Measurements from ENCODE around the gene C2orf15. TPM values are rescaled to one million over a fixed set of nuclear protein-coding genes. Genes with fewer than 3 reads are reported as not detected.
A peak's percentile ranks its signal among the peaks of the same experiment; 100 is the strongest.

Gene C2orf15
- total and polyA plus RNA-seq, 9 of the 15 experiments (the other 6 are each of a cell fraction or from before 2014, with no cell fraction given): 0.04 to 0.27 (median 0.15) TPM; not detected in 1

GRCh38 chr2:99200076-99200800 lies 58.7 kb downstream of the C2orf15 start:
- no peaks in the 10 kb centered on the region for H3K27me3 ChIP-seq (ENCODE audit: control insufficient read depth in 2 of 2, insufficient read depth in 2 of 2, low read length in 2 of 2)
- no peak overlapping the region for H3K27ac ChIP-seq (ENCODE audit: extremely low read depth, low read depth, low read length)
- intact Hi-C loops (cut with micrococcal nuclease): no loop called here
- TF ChIP-seq ETS2 (tag; IDR thresholded peaks at IDR 0.05; ENCODE audit: borderline replicate concordance, poor library complexity, severe bottlenecking) (no peak), ZNF121 (CRISPR knock-in tag; conservative IDR thresholded peaks at IDR 0.05) (peak; percentile 56; the same call in 1 of the 2 replicates), RUNX1 (IDR thresholded peaks at IDR 0.05; ENCODE audit: low read depth) (no peak), THAP7 (CRISPR knock-in tag; IDR thresholded peaks at IDR 0.05) (no peak)
- no peak overlapping the region for H3K4me2 ChIP-seq (ENCODE audit: insufficient read depth, low read length)
- POLR2A ChIA-PET: interaction anchor here (0.6 to 1.2 kb wide), 2 partner anchors 15 to 214 kb away, joined by 3 to 4 read pairs; no protein-coding TSS in a partner anchor
- H3K4me1 ChIP-seq (replicated peaks in 1 of 2; ENCODE audit: control insufficient read depth in 2 of 2, insufficient read depth in 2 of 2, low read length in 2 of 2): no peaks in the 10 kb centered on the region
- no peak overlapping the region for H3K9ac ChIP-seq (ENCODE audit: insufficient read depth in 1 of 2, low read depth in 2 of 2, low read length in 2 of 2)
- H3K79me2 ChIP-seq (ENCODE audit: control insufficient read depth, insufficient read depth, low read length): no peaks in the 10 kb centered on the region
- no peak overlapping the region for H2AFZ ChIP-seq (ENCODE audit: low read depth, low read length)
- DNase-seq (ENCODE audit: extremely low read depth in 1 of 4, low spot score in 3 of 4) (no peak), ATAC-seq (peak; percentile 32; the same call in 1 of the 3 replicates), FAIRE-seq (no peak)
- in situ Hi-C loops (cut with MboI): no loop called here
- no TSS peak for BruUV-seq (replicated peaks)
- no peak overlapping the region for H3K4me3 ChIP-seq
- no peaks in the 10 kb centered on the region for H4K20me1 ChIP-seq (replicated peaks; ENCODE audit: control insufficient read depth, insufficient read depth, low read length)
- H3K36me3 ChIP-seq (ENCODE audit: control insufficient read depth, insufficient read depth, low read length): peaks cover 38% of the 10 kb centered on the region; the same call in 2 of the 3 replicates
- no peaks in the 10 kb centered on the region for H3K9me1 ChIP-seq (ENCODE audit: control insufficient read depth, insufficient read depth, low read length)
- no peaks in the 10 kb centered on the region for H3K9me3 ChIP-seq (replicated peaks; ENCODE audit: control insufficient read depth, insufficient read depth, low read depth, low read length)
- 81% methylated on average over 7 of the region's 7 CpGs for WGBS (ENCODE audit: insufficient coverage, low coverage, missing lambda C conversion rate)
- CTCF ChIA-PET (ENCODE audit: low intra/inter-chr PET ratio): no interaction called here

Small RNA genes within 50 kb of the gene (small RNA-seq; reads per million reads assigned to genes)
- gene AC092587.1: not detected

Other genes starting within 250 kb of the C2orf15 start
Only the 7 nearest of the 9 such genes appear.
- 2.7 and 6.1 TPM in 2 replicates for gene TSGA10, start 13.2 kb downstream of the C2orf15 start, total RNA-seq (2014; rRNA removed)
- 2.9 and 3.5 TPM in 2 replicates for gene TSGA10, start 13.2 kb downstream of the C2orf15 start, total RNA-seq (2014; rRNA removed; fragmentation: Illumina TruSeq; extraction: Trizol)
- gene TSGA10, start 13.2 kb downstream of the C2orf15 start, total RNA-seq (2015; rRNA removed; fragmentation: Illumina TruSeq; extraction: Trizol): 5.2 and 5.8 TPM in 2 replicates
- gene TSGA10, start 13.2 kb downstream of the C2orf15 start, total RNA-seq (2021): 2.8 TPM in 2 replicates
- 2.7 and 3.2 TPM in 2 replicates for gene TSGA10, start 13.2 kb downstream of the C2orf15 start, polyA plus RNA-seq (2011; rRNA removed)
- 1.9 and 3.5 TPM in 2 replicates for gene TSGA10, start 13.2 kb downstream of the C2orf15 start, polyA plus RNA-seq (2014; fragmentation: Illumina TruSeq; extraction: Trizol)
- 1 to 10 TPM; 2.1 to 3.5 TPM for gene TSGA10, start 13.2 kb downstream of the C2orf15 start, polyA plus RNA-seq (2014; fragmentation: Nextera tagmentation; extraction: Ambion mirVana)
- 5.8 and 11.3 TPM in 2 replicates for gene TSGA10, start 13.2 kb downstream of the C2orf15 start, polyA plus RNA-seq (2014; rRNA removed)
- gene LIPT1, start 13.3 kb downstream of the C2orf15 start, total RNA-seq (2014; rRNA removed): 6.7 and 10.4 TPM in 2 replicates
- gene LIPT1, start 13.3 kb downstream of the C2orf15 start, total RNA-seq (2014; rRNA removed; fragmentation: Illumina TruSeq; extraction: Trizol): 9.7 and 11.6 TPM in 2 replicates
- gene LIPT1, start 13.3 kb downstream of the C2orf15 start, total RNA-seq (2015; rRNA removed; fragmentation: Illumina TruSeq; extraction: Trizol): 9.2 and 9.5 TPM in 2 replicates
- gene LIPT1, start 13.3 kb downstream of the C2orf15 start, total RNA-seq (2021): 6.4 and 8.6 TPM in 2 replicates
- gene LIPT1, start 13.3 kb downstream of the C2orf15 start, polyA plus RNA-seq (2011; rRNA removed): 13.3 and 17.6 TPM in 2 replicates
- gene LIPT1, start 13.3 kb downstream of the C2orf15 start, polyA plus RNA-seq (2014; fragmentation: Illumina TruSeq; extraction: Trizol): 11.7 and 11.9 TPM in 2 replicates
- 10 to 100 TPM; 16.3 to 18.3 TPM for gene LIPT1, start 13.3 kb downstream of the C2orf15 start, polyA plus RNA-seq (2014; fragmentation: Nextera tagmentation; extraction: Ambion mirVana)
- gene LIPT1, start 13.3 kb downstream of the C2orf15 start, polyA plus RNA-seq (2014; rRNA removed): 10.5 and 12.1 TPM in 2 replicates
- gene MITD1, start 39.4 kb downstream of the C2orf15 start, total RNA-seq (2014; rRNA removed): 23.7 and 25.5 TPM in 2 replicates
- 42.8 and 46.2 TPM in 2 replicates for gene MITD1, start 39.4 kb downstream of the C2orf15 start, total RNA-seq (2014; rRNA removed; fragmentation: Illumina TruSeq; extraction: Trizol)
- gene MITD1, start 39.4 kb downstream of the C2orf15 start, total RNA-seq (2015; rRNA removed; fragmentation: Illumina TruSeq; extraction: Trizol): 47.1 and 50.9 TPM in 2 replicates
- 19.6 and 20.5 TPM in 2 replicates for gene MITD1, start 39.4 kb downstream of the C2orf15 start, total RNA-seq (2021)
- gene MITD1, start 39.4 kb downstream of the C2orf15 start, polyA plus RNA-seq (2011; rRNA removed): 22.9 and 30.7 TPM in 2 replicates
- gene MITD1, start 39.4 kb downstream of the C2orf15 start, polyA plus RNA-seq (2014; fragmentation: Illumina TruSeq; extraction: Trizol): 36.6 and 43.2 TPM in 2 replicates
- 10 to 100 TPM; 62.3 to 71.8 TPM for gene MITD1, start 39.4 kb downstream of the C2orf15 start, polyA plus RNA-seq (2014; fragmentation: Nextera tagmentation; extraction: Ambion mirVana)
- gene MITD1, start 39.4 kb downstream of the C2orf15 start, polyA plus RNA-seq (2014; rRNA removed): 42.4 and 48.7 TPM in 2 replicates
- gene MRPL30, start 39.5 kb downstream of the C2orf15 start, total RNA-seq (2014; rRNA removed): 66.6 and 73.2 TPM in 2 replicates
- gene MRPL30, start 39.5 kb downstream of the C2orf15 start, total RNA-seq (2014; rRNA removed; fragmentation: Illumina TruSeq; extraction: Trizol): 97.0 and 106 TPM in 2 replicates
- gene MRPL30, start 39.5 kb downstream of the C2orf15 start, total RNA-seq (2015; rRNA removed; fragmentation: Illumina TruSeq; extraction: Trizol): 88.8 and 100 TPM in 2 replicates
- gene MRPL30, start 39.5 kb downstream of the C2orf15 start, total RNA-seq (2021): 64.0 and 69.7 TPM in 2 replicates
- 71.8 and 87.0 TPM in 2 replicates for gene MRPL30, start 39.5 kb downstream of the C2orf15 start, polyA plus RNA-seq (2011; rRNA removed)
- 108 and 123 TPM in 2 replicates for gene MRPL30, start 39.5 kb downstream of the C2orf15 start, polyA plus RNA-seq (2014; fragmentation: Illumina TruSeq; extraction: Trizol)
- gene MRPL30, start 39.5 kb downstream of the C2orf15 start, polyA plus RNA-seq (2014; fragmentation: Nextera tagmentation; extraction: Ambion mirVana): 100 to 1,000 TPM in 1 of 2 experiments, 10 to 100 TPM in 1; 63.3 to 130 TPM
- gene MRPL30, start 39.5 kb downstream of the C2orf15 start, polyA plus RNA-seq (2014; rRNA removed): 70.8 and 74.9 TPM in 2 replicates
- gene LYG2, start 114.0 kb downstream of the C2orf15 start, total RNA-seq (2014; rRNA removed): not detected in 2 replicates
- gene LYG2, start 114.0 kb downstream of the C2orf15 start, total RNA-seq (2014; rRNA removed; fragmentation: Illumina TruSeq; extraction: Trizol): not detected in 2 replicates
- 0.34 TPM in 1 of 2 replicates, not detected in the other for gene LYG2, start 114.0 kb downstream of the C2orf15 start, total RNA-seq (2015; rRNA removed; fragmentation: Illumina TruSeq; extraction: Trizol)
- not detected in 2 replicates for gene LYG2, start 114.0 kb downstream of the C2orf15 start, total RNA-seq (2021)
- not detected in 2 replicates for gene LYG2, start 114.0 kb downstream of the C2orf15 start, polyA plus RNA-seq (2011; rRNA removed)
- not detected in 2 replicates for gene LYG2, start 114.0 kb downstream of the C2orf15 start, polyA plus RNA-seq (2014; fragmentation: Illumina TruSeq; extraction: Trizol)
- gene LYG2, start 114.0 kb downstream of the C2orf15 start, polyA plus RNA-seq (2014; fragmentation: Nextera tagmentation; extraction: Ambion mirVana): under 1 TPM; 0.15 to 0.21 TPM
- gene LYG2, start 114.0 kb downstream of the C2orf15 start, polyA plus RNA-seq (2014; rRNA removed): 0.17 TPM in 1 of 2 replicates, not detected in the other
- 0.64 and 0.94 TPM in 2 replicates for gene LYG1, start 159.5 kb downstream of the C2orf15 start, total RNA-seq (2014; rRNA removed)
- 1.0 and 1.1 TPM in 2 replicates for gene LYG1, start 159.5 kb downstream of the C2orf15 start, total RNA-seq (2014; rRNA removed; fragmentation: Illumina TruSeq; extraction: Trizol)
- 1.1 and 1.2 TPM in 2 replicates for gene LYG1, start 159.5 kb downstream of the C2orf15 start, total RNA-seq (2015; rRNA removed; fragmentation: Illumina TruSeq; extraction: Trizol)
- 0.91 and 1.3 TPM in 2 replicates for gene LYG1, start 159.5 kb downstream of the C2orf15 start, total RNA-seq (2021)
- 2.6 and 4.7 TPM in 2 replicates for gene LYG1, start 159.5 kb downstream of the C2orf15 start, polyA plus RNA-seq (2011; rRNA removed)
- 0.68 and 1.4 TPM in 2 replicates for gene LYG1, start 159.5 kb downstream of the C2orf15 start, polyA plus RNA-seq (2014; fragmentation: Illumina TruSeq; extraction: Trizol)
- gene LYG1, start 159.5 kb downstream of the C2orf15 start, polyA plus RNA-seq (2014; fragmentation: Nextera tagmentation; extraction: Ambion mirVana): 1 to 10 TPM; 1.7 to 1.8 TPM
- gene LYG1, start 159.5 kb downstream of the C2orf15 start, polyA plus RNA-seq (2014; rRNA removed): 1.2 and 1.7 TPM in 2 replicates
- 34.4 and 39.2 TPM in 2 replicates for gene TXNDC9, start 194.6 kb downstream of the C2orf15 start, total RNA-seq (2014; rRNA removed)
- gene TXNDC9, start 194.6 kb downstream of the C2orf15 start, total RNA-seq (2014; rRNA removed; fragmentation: Illumina TruSeq; extraction: Trizol): 75.8 and 85.2 TPM in 2 replicates
- 67.4 and 68.8 TPM in 2 replicates for gene TXNDC9, start 194.6 kb downstream of the C2orf15 start, total RNA-seq (2015; rRNA removed; fragmentation: Illumina TruSeq; extraction: Trizol)
- gene TXNDC9, start 194.6 kb downstream of the C2orf15 start, total RNA-seq (2021): 37.1 and 37.5 TPM in 2 replicates
- 46.3 and 65.5 TPM in 2 replicates for gene TXNDC9, start 194.6 kb downstream of the C2orf15 start, polyA plus RNA-seq (2011; rRNA removed)
- 58.3 and 58.4 TPM in 2 replicates for gene TXNDC9, start 194.6 kb downstream of the C2orf15 start, polyA plus RNA-seq (2014; fragmentation: Illumina TruSeq; extraction: Trizol)
- gene TXNDC9, start 194.6 kb downstream of the C2orf15 start, polyA plus RNA-seq (2014; fragmentation: Nextera tagmentation; extraction: Ambion mirVana): 100 to 1,000 TPM; 194 to 211 TPM
- gene TXNDC9, start 194.6 kb downstream of the C2orf15 start, polyA plus RNA-seq (2014; rRNA removed): 44.6 and 51.3 TPM in 2 replicates